ENCODE measurements around the gene USP47.

USP47 gene

GRCh38 chr11:11850668-11851067 is 8.9 kb downstream of the USP47 start:
- no peak for DNase-seq (ENCODE audit: extremely low read depth, low read depth)
- H3K4me3 ChIP-seq (replicated peaks; ENCODE audit: low read depth, low read length) = no peak overlapping the region
- TF ChIP-seq CTCF (IDR thresholded peaks at IDR 0.05; ENCODE audit: low read depth, low read length, missing control alignments) = no peak

DNA sequence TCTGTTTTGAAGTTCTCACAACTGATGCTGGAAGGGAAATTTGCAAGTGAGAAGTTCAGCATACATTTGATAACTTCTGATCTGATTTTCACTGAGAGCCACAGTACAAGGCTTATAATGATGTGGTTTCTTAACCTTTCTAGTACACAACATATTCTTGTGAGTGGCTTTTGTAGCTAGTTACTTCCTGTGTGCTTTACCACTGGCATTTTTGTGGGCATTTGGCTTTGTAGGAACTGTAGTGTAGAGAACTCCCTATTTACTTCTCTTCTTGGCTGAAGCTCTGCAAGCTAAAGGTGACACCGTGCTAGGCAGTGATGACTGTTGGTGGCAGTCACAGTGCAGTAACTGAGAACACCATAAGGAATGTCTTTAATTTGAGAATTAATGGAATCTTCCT is 14.9 kb downstream of the USP47 start:
- DNase-seq (ENCODE audit: extremely low read depth, low read depth) = no peak
- no peak overlapping the region for H3K4me3 ChIP-seq (replicated peaks; ENCODE audit: low read depth, low read length)
- TF ChIP-seq CTCF (IDR thresholded peaks at IDR 0.05; ENCODE audit: low read depth, low read length, missing control alignments) = no peak

DNA sequence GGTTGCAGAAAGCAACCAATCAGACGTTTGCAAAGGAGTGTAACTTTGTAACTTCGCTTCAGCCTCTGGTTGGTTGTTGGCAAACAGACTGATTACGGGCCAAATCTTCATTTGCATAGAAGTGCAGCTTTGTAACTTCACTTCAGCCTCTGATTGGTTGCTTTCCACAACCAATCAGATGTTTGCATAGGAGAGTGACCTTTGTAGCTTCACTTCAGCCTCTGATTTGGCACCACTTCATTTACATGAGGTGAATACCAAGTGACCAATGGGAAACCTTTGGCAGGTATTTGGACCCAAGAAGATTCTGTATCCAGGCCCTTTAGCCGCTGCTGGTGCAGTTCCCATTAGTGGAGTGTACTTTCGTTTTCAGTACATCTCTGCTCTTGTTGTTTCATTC is 16.0 kb downstream of the USP47 start:
- TF ChIP-seq CTCF (IDR thresholded peaks at IDR 0.05; ENCODE audit: low read depth, low read length, missing control alignments) = no peak
- no peak overlapping the region for H3K4me3 ChIP-seq (replicated peaks; ENCODE audit: low read depth, low read length)
- DNase-seq (ENCODE audit: extremely low read depth, low read depth) = no peak

DNA sequence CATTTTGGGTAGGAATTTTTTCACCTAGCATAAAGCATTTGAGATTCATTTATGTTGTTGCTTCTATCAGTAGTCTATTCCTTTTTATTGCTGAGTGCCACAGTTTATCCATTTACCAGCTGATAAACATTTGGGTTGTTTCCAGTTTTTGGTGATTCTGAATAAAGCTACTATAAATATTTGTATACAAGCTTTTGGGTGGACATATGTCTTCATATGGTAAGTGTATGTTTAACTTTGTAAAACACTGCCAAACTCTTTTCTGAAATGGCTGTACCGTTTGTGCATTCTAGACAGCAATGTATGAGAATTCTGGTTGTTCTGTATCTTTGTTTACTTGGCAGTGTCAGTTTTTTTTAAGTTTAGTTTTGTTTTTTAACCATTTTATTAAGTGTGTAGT is 16.9 kb downstream of the USP47 start:
- no peak for TF ChIP-seq CTCF (IDR thresholded peaks at IDR 0.05; ENCODE audit: low read depth, low read length, missing control alignments)
- no peak for DNase-seq (ENCODE audit: extremely low read depth, low read depth)
- no peak overlapping the region for H3K4me3 ChIP-seq (replicated peaks; ENCODE audit: low read depth, low read length)

DNA sequence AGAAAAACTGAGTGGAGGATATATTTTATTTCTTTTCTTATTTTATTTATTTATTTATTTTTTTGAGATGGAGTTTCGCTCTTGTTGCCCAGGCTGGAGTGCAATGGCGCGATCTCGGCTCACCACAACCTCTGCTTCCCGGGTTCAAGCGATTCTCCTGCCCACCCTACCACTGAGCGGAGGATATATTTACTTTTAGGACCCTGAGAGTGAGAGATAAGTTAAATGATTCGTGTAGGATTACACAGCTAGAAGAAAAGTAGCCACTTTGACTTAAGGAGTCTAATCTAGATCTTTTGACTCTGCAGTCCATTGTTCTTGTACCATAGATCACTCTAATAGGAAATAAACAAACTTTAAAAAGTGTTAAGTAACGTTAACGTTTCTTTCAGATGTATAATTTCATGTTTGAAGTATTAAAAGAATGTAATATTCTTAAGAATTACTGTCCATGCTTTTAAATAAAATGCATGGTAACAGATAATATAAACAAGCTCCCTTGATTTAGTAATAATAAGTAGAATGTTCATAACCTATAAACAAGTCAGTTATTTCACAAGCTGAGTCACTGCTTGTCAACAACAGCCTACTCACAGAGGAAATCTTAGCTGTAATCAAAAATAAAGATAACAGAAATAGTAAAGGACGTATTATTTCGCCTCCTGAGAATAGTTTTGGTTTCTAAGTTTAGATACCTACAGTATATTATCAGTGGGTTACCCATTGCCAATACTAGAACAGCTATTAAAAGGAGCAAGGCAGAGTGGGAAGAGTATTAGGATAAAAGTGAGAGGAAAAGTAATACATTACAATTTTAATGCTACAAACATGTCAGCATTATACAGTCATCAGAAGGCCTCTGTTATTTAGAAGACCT is 18.6 kb downstream of the USP47 start:
- no peak for TF ChIP-seq CTCF (IDR thresholded peaks at IDR 0.05; ENCODE audit: low read depth, low read length, missing control alignments)
- DNase-seq (ENCODE audit: extremely low read depth, low read depth) = no peak
- H3K4me3 ChIP-seq (replicated peaks; ENCODE audit: low read depth, low read length) = no peak overlapping the region

GRCh38 chr11:11862999-11863398 is 21.2 kb downstream of the USP47 start:
- H3K4me3 ChIP-seq (replicated peaks; ENCODE audit: low read depth, low read length) = no peak overlapping the region
- no peak for DNase-seq (ENCODE audit: extremely low read depth, low read depth)
- no peak for TF ChIP-seq CTCF (IDR thresholded peaks at IDR 0.05; ENCODE audit: low read depth, low read length, missing control alignments)

All from HFF-Myc (cell line).